ENCODE data around the gene N4BP2L2.

Gene N4BP2L2

DNA sequence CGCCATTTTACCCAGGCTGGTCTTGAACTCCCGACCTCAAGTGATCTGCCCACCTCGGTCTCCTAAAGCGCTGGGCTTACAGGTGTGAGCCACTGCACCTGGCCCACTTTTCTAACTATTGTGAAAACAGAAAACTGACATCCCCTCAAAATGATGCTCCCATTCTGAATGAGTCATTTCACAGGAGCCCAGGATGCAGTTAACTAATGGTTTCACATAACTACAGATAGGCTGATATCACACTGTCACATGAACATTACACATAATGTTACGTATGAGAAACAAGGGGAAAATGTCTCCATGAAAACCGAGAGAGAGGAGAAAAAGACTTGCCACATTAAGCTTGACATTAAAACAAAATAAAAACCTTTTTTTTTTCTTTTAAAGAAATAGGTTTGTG, 37.5 kb downstream of the N4BP2L2 start:
- no peaks in the 10 kb centered on the region for H3K4me1 Mint-ChIP-seq
- H3K4me3 Mint-ChIP-seq: no peak overlapping the region
- H3K36me3 Mint-ChIP-seq (ENCODE audit: low read depth): peaks cover 28% of the 10 kb centered on the region
- no peak for DNase-seq
- H3K27ac Mint-ChIP-seq: no peak overlapping the region
- no peaks in the 10 kb centered on the region for H3K9me3 Mint-ChIP-seq
- H3K27me3 Mint-ChIP-seq (ENCODE audit: low read depth, poor library complexity): no peaks in the 10 kb centered on the region
- TF ChIP-seq, protein P1, sequence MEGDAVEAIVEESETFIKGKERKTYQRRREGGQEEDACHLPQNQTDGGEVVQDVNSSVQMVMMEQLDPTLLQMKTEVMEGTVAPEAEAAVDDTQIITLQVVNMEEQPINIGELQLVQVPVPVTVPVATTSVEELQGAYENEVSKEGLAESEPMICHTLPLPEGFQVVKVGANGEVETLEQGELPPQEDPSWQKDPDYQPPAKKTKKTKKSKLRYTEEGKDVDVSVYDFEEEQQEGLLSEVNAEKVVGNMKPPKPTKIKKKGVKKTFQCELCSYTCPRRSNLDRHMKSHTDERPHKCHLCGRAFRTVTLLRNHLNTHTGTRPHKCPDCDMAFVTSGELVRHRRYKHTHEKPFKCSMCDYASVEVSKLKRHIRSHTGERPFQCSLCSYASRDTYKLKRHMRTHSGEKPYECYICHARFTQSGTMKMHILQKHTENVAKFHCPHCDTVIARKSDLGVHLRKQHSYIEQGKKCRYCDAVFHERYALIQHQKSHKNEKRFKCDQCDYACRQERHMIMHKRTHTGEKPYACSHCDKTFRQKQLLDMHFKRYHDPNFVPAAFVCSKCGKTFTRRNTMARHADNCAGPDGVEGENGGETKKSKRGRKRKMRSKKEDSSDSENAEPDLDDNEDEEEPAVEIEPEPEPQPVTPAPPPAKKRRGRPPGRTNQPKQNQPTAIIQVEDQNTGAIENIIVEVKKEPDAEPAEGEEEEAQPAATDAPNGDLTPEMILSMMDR (IDR thresholded peaks at IDR 0.05): no peak

DNA sequence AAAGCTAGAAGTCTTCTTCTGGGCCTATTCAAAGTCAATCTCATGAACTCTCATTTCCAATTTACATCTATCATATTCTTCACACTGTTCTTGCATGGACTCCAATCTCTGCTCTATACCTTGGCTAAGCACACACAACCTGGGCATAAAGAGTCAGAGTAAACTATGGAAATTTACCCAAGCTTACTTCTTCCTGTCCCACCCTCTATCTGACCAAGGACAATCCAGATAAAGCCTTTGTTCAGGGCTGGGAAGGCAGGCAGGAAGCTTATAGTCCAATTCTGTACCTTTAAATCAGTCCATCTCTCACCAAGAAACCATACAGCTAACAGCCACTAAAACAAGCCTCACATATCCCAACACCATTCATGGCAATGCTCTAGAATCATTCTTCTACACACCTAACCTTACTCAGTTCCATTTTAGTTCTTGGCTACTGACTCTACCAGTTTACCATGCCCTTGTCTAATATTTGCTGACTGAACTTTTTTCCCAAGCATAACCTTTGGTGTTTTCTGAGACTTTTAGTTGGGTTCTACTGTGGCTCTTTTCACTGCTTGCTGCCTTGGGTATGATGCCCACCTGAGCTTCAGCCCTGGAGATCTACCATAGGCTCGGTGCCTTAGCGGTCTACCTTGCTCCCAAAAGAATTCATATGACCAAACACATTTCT, 38.9 kb downstream of the N4BP2L2 start:
- DNase-seq: no peak
- H3K9me3 Mint-ChIP-seq: no peaks in the 10 kb centered on the region
- peaks cover 19% of the 10 kb centered on the region for H3K36me3 Mint-ChIP-seq (ENCODE audit: low read depth)
- H3K4me1 Mint-ChIP-seq: no peaks in the 10 kb centered on the region
- no peaks in the 10 kb centered on the region for H3K27me3 Mint-ChIP-seq (ENCODE audit: low read depth, poor library complexity)
- TF ChIP-seq, protein P1 (IDR thresholded peaks at IDR 0.05): no peak
- H3K27ac Mint-ChIP-seq: no peak overlapping the region
- no peak overlapping the region for H3K4me3 Mint-ChIP-seq

DNA sequence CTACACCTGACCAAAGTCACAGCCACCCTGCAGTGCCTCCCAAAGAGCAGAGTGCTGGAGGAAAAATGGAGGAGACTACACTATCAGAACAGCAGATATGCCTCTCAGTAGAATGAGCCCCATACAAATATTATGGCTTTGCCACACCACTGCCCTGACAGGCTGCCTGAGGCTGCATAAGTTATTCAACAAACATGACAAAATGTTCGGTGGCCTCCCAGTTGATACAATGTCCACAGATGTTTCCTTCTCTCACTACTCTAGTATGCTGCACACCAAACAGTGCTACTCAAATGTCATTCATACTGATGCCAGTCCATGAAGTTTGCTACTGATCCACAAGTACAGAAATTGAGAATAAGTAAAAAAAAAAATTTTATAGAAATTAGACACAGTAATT, 41.0 kb downstream of the N4BP2L2 start:
- Mint-ChIP-seq H3K4me1 (no peaks in the 10 kb centered on the region), H3K36me3 (ENCODE audit: low read depth) (peaks cover 15% of the 10 kb centered on the region), H3K4me3 (no peak overlapping the region), H3K9me3 (no peaks in the 10 kb centered on the region), H3K27me3 (ENCODE audit: low read depth, poor library complexity) (no peaks in the 10 kb centered on the region), H3K27ac (no peak overlapping the region)
- no peak for DNase-seq
- TF ChIP-seq, protein P1 (IDR thresholded peaks at IDR 0.05): no peak

GRCh38 chr13:32496599-32497160, 41.9 kb downstream of the N4BP2L2 start:
- H3K4me1 Mint-ChIP-seq: no peaks in the 10 kb centered on the region
- TF ChIP-seq, protein P1 (IDR thresholded peaks at IDR 0.05): no peak
- no peak overlapping the region for H3K4me3 Mint-ChIP-seq
- no peak for DNase-seq
- peaks cover 10% of the 10 kb centered on the region for H3K36me3 Mint-ChIP-seq (ENCODE audit: low read depth)
- no peaks in the 10 kb centered on the region for H3K9me3 Mint-ChIP-seq
- no peaks in the 10 kb centered on the region for H3K27me3 Mint-ChIP-seq (ENCODE audit: low read depth, poor library complexity)
- H3K27ac Mint-ChIP-seq: no peak overlapping the region

- H3K36me3 Mint-ChIP-seq (ENCODE audit: low read depth): peaks cover 5% of the 10 kb centered on the region
- H3K27ac Mint-ChIP-seq: no peak overlapping the region
- no peaks in the 10 kb centered on the region for H3K27me3 Mint-ChIP-seq (ENCODE audit: low read depth, poor library complexity)
- H3K9me3 Mint-ChIP-seq: no peaks in the 10 kb centered on the region
- TF ChIP-seq, protein P1 (IDR thresholded peaks at IDR 0.05): no peak
- no peaks in the 10 kb centered on the region for H3K4me1 Mint-ChIP-seq
- no peak for DNase-seq
- no peak overlapping the region for H3K4me3 Mint-ChIP-seq
Measured at GRCh38 chr13:32495841-32496240, 42.8 kb downstream of the N4BP2L2 start.

DNA sequence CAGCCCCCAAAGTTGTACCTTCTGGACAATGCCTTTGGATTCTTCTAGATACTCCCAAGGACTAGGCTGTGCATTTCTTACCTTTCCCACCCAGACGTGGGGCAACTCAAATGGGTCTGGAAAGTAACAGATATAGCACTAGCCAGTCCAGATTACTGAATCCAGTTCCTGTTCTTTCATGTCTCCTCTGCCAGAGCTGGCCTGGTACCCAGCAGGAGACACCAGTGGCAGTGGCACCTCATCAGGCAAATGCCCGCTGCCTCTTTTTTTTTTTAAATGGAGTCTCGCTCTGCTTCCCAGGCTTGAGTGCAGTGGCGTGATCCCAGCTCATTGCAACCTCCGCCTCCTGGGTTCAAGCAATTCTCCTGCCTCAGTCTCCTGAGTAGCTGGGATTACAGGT, 43.2 kb downstream of the N4BP2L2 start:
- DNase-seq: no peak
- no peaks in the 10 kb centered on the region for H3K4me1 Mint-ChIP-seq

More for the DNA sequence above, 43.2 kb downstream of the N4BP2L2 start:
- Mint-ChIP-seq H3K9me3 (no peaks in the 10 kb centered on the region), H3K27me3 (ENCODE audit: low read depth, poor library complexity) (no peaks in the 10 kb centered on the region), H3K36me3 (ENCODE audit: low read depth) (peaks cover 5% of the 10 kb centered on the region), H3K4me3 (no peak overlapping the region), H3K27ac (peak overlapping the region; percentile 37)
- TF ChIP-seq, protein P1 (IDR thresholded peaks at IDR 0.05): no peak

Data from nephron progenitor cell (in vitro differentiated cells).